Liver (tissue), 9 donors: ENCODE results near the gene COL5A1. TPM values are rescaled to one million over a fixed set of nuclear protein-coding genes. Genes with fewer than 3 reads are reported as not detected.

ENCODE experiments used
- DNase-seq: peaks from one replicate; pipeline ENCODE4 v3.0.0-alpha.2; 2017; ENCODE audit warnings: low spot score
- H3K27ac ChIP-seq, 2 donors: one replicate each; pipeline ENCODE4 v1.7.0; 2013; ENCODE audit warnings: inconsistent platforms in 2 of 2, low read length in 2 of 2, control low read depth in 1 of 2, low read depth in 1 of 2, mild to moderate bottlenecking in 1 of 2
- H3K27me3 ChIP-seq, 4 donors: one replicate each; pipeline versions ENCODE4 v1.6.1 to v1.7.0; 2013; ENCODE audit warnings: low read length in 3 of 4, inconsistent platforms in 1 of 4, mild to moderate bottlenecking in 1 of 4, moderate library complexity in 1 of 4; ENCODE audit not compliant: control insufficient read depth in 4 of 4, insufficient read depth in 4 of 4
- H3K36me3 ChIP-seq, 4 donors: one replicate each; pipeline versions ENCODE4 v1.6.1 to v1.7.0; 2013; ENCODE audit warnings: low read length in 3 of 4, mild to moderate bottlenecking in 3 of 4, low read depth in 1 of 4, moderate library complexity in 1 of 4; ENCODE audit not compliant: control insufficient read depth in 4 of 4, insufficient read depth in 3 of 4
- H3K4me1 ChIP-seq, 4 donors: one replicate each; pipeline versions ENCODE4 v1.6.1 to v1.7.0; 2013; ENCODE audit warnings: low read length in 3 of 4, mild to moderate bottlenecking in 3 of 4, moderate library complexity in 1 of 4; ENCODE audit not compliant: control insufficient read depth in 4 of 4, insufficient read depth in 4 of 4
- H3K4me3 ChIP-seq, 3 donors: one replicate each; pipeline versions ENCODE4 v1.6.1 to v1.7.0; 2013; ENCODE audit warnings: low read length in 3 of 3, control low read depth in 1 of 3, low read depth in 1 of 3, mild to moderate bottlenecking in 1 of 3
- H3K9ac ChIP-seq, 2 donors: one replicate each; pipeline ENCODE4 v1.7.0; 2013; ENCODE audit warnings: low read length in 2 of 2, mild to moderate bottlenecking in 2 of 2, moderate library complexity in 2 of 2, control low read depth in 1 of 2, low read depth in 1 of 2
- H3K9me3 ChIP-seq, 4 donors: one replicate each; pipeline versions ENCODE4 v1.6.1 to v1.7.0; 2013; ENCODE audit warnings: low read length in 3 of 4; ENCODE audit not compliant: control insufficient read depth in 4 of 4
- CTCF ChIP-seq: fragments of 150-350 bp; IDR thresholded peaks from 2 replicates; pipeline ENCODE4 v1.5.1; 2017; ENCODE audit warnings: improper control_type of control experiment, low read depth, low read length; ENCODE audit not compliant: missing input control
- EGR1 ChIP-seq, 2 donors: IDR thresholded peaks; 2 replicates each; pipeline ENCODE4 v1.6.1; 2016 to 2018; ENCODE audit warnings: antibody characterized with exemption in 2 of 2, low read depth in 2 of 2
- FOXA1 ChIP-seq: IDR thresholded peaks from 2 replicates; pipeline ENCODE4 v1.6.1; 2016; ENCODE audit warnings: antibody characterized with exemption
- FOXA2 ChIP-seq: IDR thresholded peaks from 2 replicates; pipeline ENCODE4 v1.6.1; 2016; ENCODE audit warnings: antibody characterized with exemption
- GABPA ChIP-seq, 2 donors: IDR thresholded peaks in 1 of 2; conservative IDR thresholded peaks in 1 of 2; 2 replicates each; pipeline ENCODE4 v1.6.1; 2016; ENCODE audit warnings: antibody characterized with exemption in 2 of 2, mild to moderate bottlenecking in 1 of 2, moderate library complexity in 1 of 2
- HNF4A ChIP-seq, 2 donors: conservative IDR thresholded peaks; 2 replicates each; pipeline ENCODE4 v1.6.1; 2016; ENCODE audit warnings: antibody characterized with exemption in 2 of 2, mild to moderate bottlenecking in 2 of 2
- JUND ChIP-seq, 2 donors: IDR thresholded peaks; 2 replicates each; pipeline ENCODE4 v1.6.1; 2016; ENCODE audit warnings: antibody characterized with exemption in 2 of 2
- RAD21 ChIP-seq, 2 donors: IDR thresholded peaks; 2 replicates each; pipeline ENCODE4 v1.6.1; 2016; ENCODE audit warnings: antibody characterized with exemption in 2 of 2, mild to moderate bottlenecking in 2 of 2
- REST ChIP-seq: IDR thresholded peaks from 2 replicates; pipeline ENCODE4 v1.6.1; 2016; ENCODE audit warnings: antibody characterized with exemption, mild to moderate bottlenecking
- SP1 ChIP-seq: IDR thresholded peaks from 2 replicates; pipeline ENCODE4 v1.6.1; 2018; ENCODE audit warnings: antibody characterized with exemption, mild to moderate bottlenecking
- TAF1 ChIP-seq: conservative IDR thresholded peaks from 2 replicates; pipeline ENCODE4 v1.6.1; 2016; ENCODE audit warnings: antibody characterized with exemption, mild to moderate bottlenecking
- YY1 ChIP-seq: IDR thresholded peaks from 2 replicates; pipeline ENCODE4 v1.6.1; 2016; ENCODE audit warnings: antibody characterized with exemption, mild to moderate bottlenecking
- WGBS: extraction: QIAGEN DNeasy Blood & Tissue Kit; methylation state at CpG from one replicate; pipeline ENCODE4 v1.1.7; 2013; 5-methylcytosine and 5-hydroxymethylcytosine counted together
- polyA plus RNA-seq, 2 donors: library from polyadenylated mRNA; stranded (reverse) in 1 of 2; unstranded in 1 of 2; fragments of 200-250 nt in 1 of 2; fragments of >200 nt in 1 of 2; fragmentation: Nextera tagmentation in 1 of 2; extraction: Ambion mirVana in 1 of 2; gene quantifications; one replicate each; pipeline versions ENCODE4 v1.2.1 to v1.2.3, GENCODE V29; 2013 to 2015
- total RNA-seq, 2 donors: library from RNA; depleted of rRNA; stranded (reverse); fragments of >200 nt; gene quantifications; one replicate each; pipeline ENCODE4 v1.2.3, GENCODE V29; 2014
- TF ChIP-seq, protein P1 (sequence below): IDR thresholded peaks from 2 replicates; pipeline ENCODE4 v1.6.1; 2016; ENCODE audit warnings: antibody characterized with exemption
- TF ChIP-seq, protein P2 (sequence below): IDR thresholded peaks from 2 replicates; pipeline ENCODE4 v1.6.1; 2016; ENCODE audit warnings: antibody characterized with exemption
- donor health status: healthy.
- donor health status: healthy.
- donor health status: healthy.
- donor health status: healthy.
- donor health status: healthy.

Gene COL5A1
- total and polyA plus RNA-seq, 4 donors: 0.67 to 15.6 (median 11.2) TPM

DNA sequence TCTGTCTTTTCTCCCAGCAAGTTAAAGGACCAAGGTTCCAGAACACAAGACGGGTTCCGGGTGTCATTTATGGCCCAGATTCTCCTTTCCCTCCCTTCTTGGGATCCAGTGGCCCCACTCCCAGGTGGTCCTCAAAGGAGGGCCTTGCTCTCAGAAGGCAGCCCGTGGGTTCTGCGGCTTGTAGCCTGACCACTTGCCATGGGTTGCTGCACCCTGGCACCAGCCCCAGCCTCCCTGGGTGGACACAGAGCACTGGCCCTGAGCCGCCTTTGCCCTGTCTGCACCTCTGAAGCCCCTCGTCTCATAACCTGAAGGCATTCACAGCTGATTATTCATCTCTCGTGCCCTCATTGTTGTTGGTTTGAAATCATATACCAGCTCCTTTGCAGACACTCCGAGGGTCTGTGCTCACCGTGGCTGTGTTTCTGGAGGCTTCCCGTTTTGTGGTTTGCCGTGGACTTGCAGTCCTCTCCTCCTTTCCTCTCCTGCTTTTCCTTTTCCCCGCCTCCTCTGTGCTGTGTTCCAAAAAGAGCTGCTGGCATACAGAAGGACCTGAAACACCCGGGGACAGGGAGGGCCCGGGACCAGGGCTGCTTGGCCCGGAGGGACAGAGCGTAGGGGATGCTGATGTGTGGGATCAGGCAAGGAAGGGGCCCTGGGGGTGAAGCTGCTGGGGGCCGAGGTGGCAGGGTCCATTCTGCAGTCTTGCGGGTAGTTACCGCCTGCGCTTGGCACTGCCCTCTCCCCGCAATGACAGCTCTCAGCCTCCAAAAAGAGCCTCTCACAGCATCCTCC is 189.5 kb downstream of the COL5A1 start:
- Histone ChIP-seq H3K27ac (no peak overlapping the region), H3K9ac (no peak overlapping the region), H3K27me3 (no peaks in the 10 kb centered on the region), H3K9me3 (no peaks in the 10 kb centered on the region), H3K4me3 (no peak overlapping the region), H3K4me1 (no peaks in the 10 kb centered on the region), H3K36me3 (no peaks in the 10 kb centered on the region)
- no peak for DNase-seq
- 84% methylated on average over 21 of the region's 21 CpGs for WGBS
- TF ChIP-seq, protein P1, sequence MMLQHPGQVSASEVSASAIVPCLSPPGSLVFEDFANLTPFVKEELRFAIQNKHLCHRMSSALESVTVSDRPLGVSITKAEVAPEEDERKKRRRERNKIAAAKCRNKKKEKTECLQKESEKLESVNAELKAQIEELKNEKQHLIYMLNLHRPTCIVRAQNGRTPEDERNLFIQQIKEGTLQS: no peak
- TF ChIP-seq RAD21 (IDR thresholded peaks at IDR 0.05) (no peak), GABPA (IDR thresholded peaks at IDR 0.05 in 1 of 2, conservative IDR thresholded peaks at IDR 0.05 in 1 of 2) (no peak), FOXA1 (no peak), YY1 (no peak), EGR1 (IDR thresholded peaks at IDR 0.05; ENCODE audit: low read depth in 2 of 2) (no peak), SP1 (no peak), JUND (IDR thresholded peaks at IDR 0.05) (no peak), TAF1 (no peak), CTCF (no peak)
- TF ChIP-seq, protein P2, sequence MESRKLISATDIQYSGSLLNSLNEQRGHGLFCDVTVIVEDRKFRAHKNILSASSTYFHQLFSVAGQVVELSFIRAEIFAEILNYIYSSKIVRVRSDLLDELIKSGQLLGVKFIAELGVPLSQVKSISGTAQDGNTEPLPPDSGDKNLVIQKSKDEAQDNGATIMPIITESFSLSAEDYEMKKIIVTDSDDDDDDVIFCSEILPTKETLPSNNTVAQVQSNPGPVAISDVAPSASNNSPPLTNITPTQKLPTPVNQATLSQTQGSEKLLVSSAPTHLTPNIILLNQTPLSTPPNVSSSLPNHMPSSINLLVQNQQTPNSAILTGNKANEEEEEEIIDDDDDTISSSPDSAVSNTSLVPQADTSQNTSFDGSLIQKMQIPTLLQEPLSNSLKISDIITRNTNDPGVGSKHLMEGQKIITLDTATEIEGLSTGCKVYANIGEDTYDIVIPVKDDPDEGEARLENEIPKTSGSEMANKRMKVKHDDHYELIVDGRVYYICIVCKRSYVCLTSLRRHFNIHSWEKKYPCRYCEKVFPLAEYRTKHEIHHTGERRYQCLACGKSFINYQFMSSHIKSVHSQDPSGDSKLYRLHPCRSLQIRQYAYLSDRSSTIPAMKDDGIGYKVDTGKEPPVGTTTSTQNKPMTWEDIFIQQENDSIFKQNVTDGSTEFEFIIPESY: no peak

GRCh38 chr9:134832471-134832870 is 190.9 kb downstream of the COL5A1 start:
- TF ChIP-seq SP1 (no peak), EGR1 (IDR thresholded peaks at IDR 0.05; ENCODE audit: low read depth in 2 of 2) (no peak), TAF1 (no peak), FOXA2 (no peak), HNF4A (conservative IDR thresholded peaks at IDR 0.05) (no peak), JUND (IDR thresholded peaks at IDR 0.05) (no peak), REST (no peak)
- TF ChIP-seq, protein P1: no peak
- H3K4me1 ChIP-seq: no peaks in the 10 kb centered on the region
- no peaks in the 10 kb centered on the region for H3K36me3 ChIP-seq
- H3K4me3 ChIP-seq: no peak overlapping the region
- no peaks in the 10 kb centered on the region for H3K27me3 ChIP-seq
- no peaks in the 10 kb centered on the region for H3K9me3 ChIP-seq
- no peak overlapping the region for H3K9ac ChIP-seq
- 89% methylated on average over 19 of the region's 19 CpGs for whole genome bisulfite sequencing
- DNase-seq: no peak
- no peak overlapping the region for H3K27ac ChIP-seq
